Common myeloid progenitor, CD34-positive (primary cell): ENCODE measurements around the gene RAVER1.
A peak's percentile ranks its signal among the peaks of the same experiment; 100 is the strongest.

Source experiments
- CTCF ChIA-PET: fragments of 350-600 bp; sonication (Branson Sonifier 250); formaldehyde crosslinking; loops from one replicate; lab custom pipeline; 2021; ENCODE audit warnings: antibody characterized with exemption; lab: Charles Lee
- POLR2A ChIA-PET: fragments of 350-600 bp; sonication (Branson Sonifier 250); formaldehyde crosslinking; loops from one replicate; lab custom pipeline; 2021; ENCODE audit warnings: antibody characterized with exemption; lab: Charles Lee
- DNase-seq, 3 donors: peaks; one replicate each; pipeline versions ENCODE4 v3.0.0 to v3.0.0-alpha.2; 2013
- H3K27ac ChIP-seq, 2 experiments: 1 replicate in 1 of 2; 2 replicates in 1 of 2; pipeline ENCODE4 v1.7.0; 2013; ENCODE audit warnings: inconsistent platforms in 2 of 2, low read length in 2 of 2, mild to moderate bottlenecking in 2 of 2, low read depth in 1 of 2, moderate library complexity in 1 of 2; ENCODE audit not compliant: severe bottlenecking in 2 of 2, insufficient read depth in 1 of 2, poor library complexity in 1 of 2
- H3K27me3 ChIP-seq, 5 experiments: replicated peaks in 2 of 5; 1 replicate in 3 of 5; 2 replicates in 2 of 5; pipeline versions ENCODE4 v1.6.1 to v1.7.0; 2013; ENCODE audit warnings: low read length in 4 of 5, mild to moderate bottlenecking in 2 of 5, moderate library complexity in 2 of 5, inconsistent platforms in 1 of 5; ENCODE audit not compliant: insufficient read depth in 5 of 5, control insufficient read depth in 4 of 5
- H3K36me3 ChIP-seq, 4 experiments: 1 replicate in 2 of 4; 2 replicates in 2 of 4; pipeline versions ENCODE4 v1.6.1 to v1.7.0; 2013; ENCODE audit warnings: low read length in 3 of 4, control low read depth in 1 of 4, mild to moderate bottlenecking in 1 of 4; ENCODE audit not compliant: control insufficient read depth in 4 of 4, insufficient read depth in 4 of 4
- H3K4me1 ChIP-seq, 4 experiments: 1 replicate in 3 of 4; 2 replicates in 1 of 4; pipeline versions ENCODE4 v1.6.1 to v1.7.1; 2013; ENCODE audit warnings: low read length in 3 of 4, mild to moderate bottlenecking in 3 of 4, control low read depth in 1 of 4, inconsistent platforms in 1 of 4, moderate library complexity in 1 of 4; ENCODE audit not compliant: control insufficient read depth in 4 of 4, insufficient read depth in 4 of 4; ENCODE audit errors: control extremely low read depth in 1 of 4
- H3K4me3 ChIP-seq, 7 experiments: 1 replicate in 4 of 7; 2 replicates in 3 of 7; pipeline versions ENCODE4 v1.5.1 to v1.7.0; 2013; ENCODE audit warnings: mild to moderate bottlenecking in 7 of 7, low read length in 6 of 7, moderate library complexity in 6 of 7, inconsistent platforms in 2 of 7, low read depth in 2 of 7, control low read depth in 1 of 7; ENCODE audit not compliant: insufficient read depth in 4 of 7, control insufficient read depth in 1 of 7; ENCODE audit errors: extremely low read depth in 1 of 7
- H3K9me3 ChIP-seq, 5 experiments: 1 replicate in 4 of 5; 2 replicates in 1 of 5; pipeline versions ENCODE4 v1.6.1 to v1.7.1; 2013; ENCODE audit warnings: low read length in 4 of 5, mild to moderate bottlenecking in 2 of 5, inconsistent platforms in 1 of 5, low read depth in 1 of 5, moderate library complexity in 1 of 5; ENCODE audit not compliant: control insufficient read depth in 4 of 5, insufficient read depth in 2 of 5; ENCODE audit errors: control extremely low read depth in 1 of 5
- WGBS: methylation state at CpG from one replicate; pipeline ENCODE4 v1.1.5; 2013; ENCODE audit not compliant: insufficient coverage; 5-methylcytosine and 5-hydroxymethylcytosine counted together

Gene RAVER1

GRCh38 chr19:10290876-10291553, 42.3 kb downstream of the RAVER1 start:
- ChIA-PET POLR2A (interaction anchor here (2.6 kb wide), 1 partner anchor 20 kb away, joined by 19 read pairs; the partner anchor contains the start of gene ICAM1), CTCF (interaction anchor here (0.8 to 7.6 kb wide), 6 partner anchors 11 to 41 kb away, joined by 3 to 83 read pairs (median 4); partner anchors contain the start of gene ICAM1)
- WGBS = under 1% methylated on average over 51 of the region's 57 CpGs
- Histone ChIP-seq H3K9me3 (no peaks in the 10 kb centered on the region), H3K27me3 (peaks cover 0 to 63% (median 51%) of the 10 kb centered on the region in 5 experiments), H3K36me3 (no peaks in the 10 kb centered on the region), H3K4me1 (peaks cover 4 to 97% (median 92%) of the 10 kb centered on the region in 4 experiments), H3K4me3 (peak overlapping the region; percentile 19 to 76 (median 54)), H3K27ac (peak overlapping the region in 1 of 2 experiments; percentile 73)
- peak in 2 of 3 donors; percentile 54 to 67 for DNase-seq

GRCh38 chr19:10290357-10290875, 42.9 kb downstream of the RAVER1 start:
- Histone ChIP-seq H3K27ac (peak overlapping the region in 1 of 2 experiments; percentile 73), H3K36me3 (peaks cover 0 to 4% (median under 1%) of the 10 kb centered on the region in 4 experiments), H3K9me3 (no peaks in the 10 kb centered on the region), H3K4me3 (peak overlapping the region; percentile 15 to 76 (median 54)), H3K4me1 (peaks cover 0 to 96% (median 92%) of the 10 kb centered on the region in 4 experiments), H3K27me3 (peaks cover 0 to 57% (median 45%) of the 10 kb centered on the region in 5 experiments)
- CTCF ChIA-PET = interaction anchor here (0.6 to 7.6 kb wide), 6 partner anchors 12 to 964 kb away, joined by 3 to 83 read pairs (median 4); partner anchors contain the start of gene ICAM1
- peak in 1 of 3 donors; percentile 25 for DNase-seq
- under 1% methylated on average over 27 of the region's 30 CpGs for WGBS
- POLR2A ChIA-PET = interaction anchor here (1.5 to 5.6 kb wide), 4 partner anchors 11 to 19 kb away, joined by 7 to 60 read pairs (median 13); partner anchors contain the start of gene ICAM1

GRCh38 chr19:10289836-10290356, 43.4 kb downstream of the RAVER1 start, which contains the start of gene ICAM5:
Gene ICAM5 (plus strand): TSS chr19:10289952. CDS start chr19:10290044, 92 bp downstream.
- Histone ChIP-seq H3K4me1 (peaks cover 0 to 96% (median 92%) of the 10 kb centered on the region in 4 experiments), H3K4me3 (peak within 1 kb of the TSS; percentile 40 to 76 (median 54)), H3K9me3 (no peaks in the 10 kb centered on the region), H3K27ac (peak within 1 kb of the TSS in 1 of 2 experiments; percentile 73), H3K36me3 (peaks cover 0 to 9% (median 3%) of the 10 kb centered on the region in 4 experiments), H3K27me3 (peaks cover 0 to 52% (median 40%) of the 10 kb centered on the region in 5 experiments)
- CTCF ChIA-PET = interaction anchor here (0.6 to 7.6 kb wide), 11 partner anchors 9 to 965 kb away, joined by 3 to 83 read pairs (median 6); partner anchors contain the start of gene ICAM1
- WGBS = 0% methylated on average over 34 of the region's 45 CpGs
- POLR2A ChIA-PET = interaction anchor here (0.6 to 5.6 kb wide), 7 partner anchors 10 to 341 kb away, joined by 3 to 60 read pairs (median 7); partner anchors contain the start of genes ICAM1 and RAVER1
- peak in 2 of 3 donors; percentile 58 to 65 for DNase-seq

- POLR2A ChIA-PET = interaction anchor here (0.6 to 5.6 kb wide), 8 partner anchors 9 to 340 kb away, joined by 3 to 60 read pairs (median 6); partner anchors contain the start of genes ICAM1 and RAVER1
- Histone ChIP-seq H3K27ac (peak overlapping the region in 1 of 2 experiments; percentile 73), H3K4me3 (peak overlapping the region in 5 of 7 experiments; percentile 39 to 76 (median 65)), H3K9me3 (no peaks in the 10 kb centered on the region), H3K36me3 (peaks cover 0 to 15% (median 8%) of the 10 kb centered on the region in 4 experiments), H3K27me3 (peaks cover 0 to 46% (median 36%) of the 10 kb centered on the region in 5 experiments), H3K4me1 (peaks cover 0 to 95% (median 92%) of the 10 kb centered on the region in 4 experiments)
- 0% methylated on average over 29 of the region's 50 CpGs for WGBS
- peak; percentile 75 to 88 (median 85) for DNase-seq
- CTCF ChIA-PET = interaction anchor here (1.0 to 7.6 kb wide), 11 partner anchors 9 to 104 kb away, joined by 3 to 83 read pairs (median 6); partner anchors contain the start of gene ICAM1
Measured at GRCh38 chr19:10289167-10289835, 44.0 kb downstream of the RAVER1 start.

DNA sequence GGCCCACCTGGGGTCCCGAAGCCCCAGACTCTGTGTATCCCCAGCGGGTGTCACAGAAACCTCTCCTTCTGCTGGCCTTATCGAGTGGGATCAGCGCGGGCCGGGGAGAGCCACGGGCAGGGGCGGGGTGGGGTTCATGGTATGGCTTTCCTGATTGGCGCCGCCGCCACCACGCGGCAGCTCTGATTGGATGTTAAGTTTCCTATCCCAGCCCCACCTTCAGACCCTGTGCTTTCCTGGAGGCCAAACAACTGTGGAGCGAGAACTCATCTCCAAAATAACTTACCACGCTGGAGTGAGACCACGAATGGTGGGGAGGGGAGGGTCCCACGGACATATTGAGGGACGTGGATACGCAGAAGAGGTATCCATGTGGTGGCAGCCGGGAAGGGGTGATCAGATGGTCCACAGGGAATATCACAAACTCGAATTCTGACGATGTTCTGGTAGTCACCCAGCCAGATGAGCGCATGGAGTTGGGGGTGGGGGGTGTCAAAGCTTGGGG, 44.6 kb downstream of the RAVER1 start:
- H3K4me3 ChIP-seq = peak overlapping the region in 5 of 7 experiments; percentile 39 to 76 (median 68)
- peaks cover 0 to 89% (median 86%) of the 10 kb centered on the region in 4 experiments for H3K4me1 ChIP-seq
- POLR2A ChIA-PET = interaction anchor here (1.0 to 5.6 kb wide), 7 partner anchors 9 to 54 kb away, joined by 3 to 60 read pairs (median 7); partner anchors contain the start of genes ICAM1 and RAVER1

More for the DNA sequence above, 44.6 kb downstream of the RAVER1 start:
- DNase-seq = peak; percentile 66 to 79 (median 77)
- 0% methylated on average over 20 of the region's 23 CpGs for WGBS
- Histone ChIP-seq H3K9me3 (no peaks in the 10 kb centered on the region), H3K36me3 (peaks cover 0 to 21% (median 10%) of the 10 kb centered on the region in 4 experiments), H3K27ac (peak overlapping the region in 1 of 2 experiments; percentile 73), H3K27me3 (peaks cover 0 to 40% (median 33%) of the 10 kb centered on the region in 5 experiments)
- CTCF ChIA-PET = interaction anchor here (1.0 to 7.6 kb wide), 12 partner anchors 10 to 104 kb away, joined by 3 to 83 read pairs (median 6); partner anchors contain the start of gene ICAM1
